Measurements from ENCODE around the gene NAB1.

Gene NAB1

DNA sequence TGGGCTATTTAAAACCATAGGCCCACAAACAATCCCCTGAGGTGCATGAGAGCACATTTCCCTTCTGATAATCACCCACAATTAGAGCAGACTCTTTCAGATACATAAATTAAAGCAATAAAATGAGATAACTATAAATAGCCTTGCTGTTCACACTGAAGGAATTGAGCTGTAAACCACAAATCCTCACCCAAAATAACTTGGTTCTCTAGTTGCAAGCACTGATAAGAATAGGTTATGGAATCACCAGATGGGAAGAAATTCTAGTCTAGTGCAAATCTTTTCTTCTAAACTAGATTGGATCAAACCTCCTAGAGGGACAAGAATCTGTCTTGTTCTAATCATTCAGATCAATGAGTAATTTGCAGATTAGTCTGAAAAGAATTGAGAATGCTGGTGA, 64.6 kb downstream of the NAB1 start:
- DNase-seq (ENCODE audit: low read depth), result no peak

DNA sequence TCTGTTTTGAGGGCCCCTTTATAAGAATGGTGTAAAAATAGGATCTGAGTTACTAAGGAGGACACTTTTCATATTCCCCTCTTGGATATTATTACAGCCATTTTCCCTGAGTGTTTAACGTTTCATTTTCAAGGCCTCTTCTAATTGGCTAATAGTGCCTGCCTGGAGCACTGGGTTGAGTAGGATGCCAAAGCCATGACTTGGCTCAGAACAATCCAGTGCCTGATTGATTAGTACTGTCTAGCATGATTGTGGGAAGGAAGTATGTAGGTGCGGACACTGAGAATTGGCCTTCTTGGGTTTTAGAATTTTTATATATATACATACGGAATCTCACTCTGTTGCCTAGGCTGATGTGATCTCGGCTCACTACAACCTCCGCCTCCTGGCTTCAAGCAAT, 66.1 kb downstream of the NAB1 start:
- no peak for DNase-seq (ENCODE audit: low read depth)

DNA sequence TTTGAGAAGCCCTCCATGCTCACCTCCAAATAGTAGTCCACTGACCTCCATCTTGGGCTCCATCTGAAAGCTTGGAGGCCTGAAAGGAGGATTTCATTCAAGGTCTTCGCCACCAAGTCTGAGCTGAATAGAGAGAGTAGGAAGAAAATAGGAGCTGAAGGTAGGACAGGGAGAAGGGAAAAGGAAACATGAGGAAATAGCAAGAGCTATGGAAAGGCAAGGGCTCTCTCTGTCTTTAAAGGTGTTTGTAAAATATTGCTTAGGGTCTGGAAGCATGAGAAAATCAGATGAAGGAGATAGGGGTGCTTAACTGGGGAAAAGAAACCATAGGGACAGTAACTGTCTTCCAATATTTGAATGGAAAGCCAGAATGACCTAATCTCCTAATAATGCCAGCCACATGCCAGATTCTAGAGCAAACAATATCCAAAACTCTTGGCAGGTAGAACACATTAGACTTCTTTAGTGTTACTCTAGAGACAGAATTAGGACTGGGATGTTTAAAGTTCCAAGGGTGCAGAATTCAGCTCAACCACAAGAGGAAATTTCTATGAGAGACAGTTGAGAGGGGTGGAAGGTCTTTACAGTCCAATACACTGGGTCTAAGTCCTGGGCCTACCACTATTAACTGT, 67.4 kb downstream of the NAB1 start:
- DNase-seq (ENCODE audit: low read depth), result no peak

DNA sequence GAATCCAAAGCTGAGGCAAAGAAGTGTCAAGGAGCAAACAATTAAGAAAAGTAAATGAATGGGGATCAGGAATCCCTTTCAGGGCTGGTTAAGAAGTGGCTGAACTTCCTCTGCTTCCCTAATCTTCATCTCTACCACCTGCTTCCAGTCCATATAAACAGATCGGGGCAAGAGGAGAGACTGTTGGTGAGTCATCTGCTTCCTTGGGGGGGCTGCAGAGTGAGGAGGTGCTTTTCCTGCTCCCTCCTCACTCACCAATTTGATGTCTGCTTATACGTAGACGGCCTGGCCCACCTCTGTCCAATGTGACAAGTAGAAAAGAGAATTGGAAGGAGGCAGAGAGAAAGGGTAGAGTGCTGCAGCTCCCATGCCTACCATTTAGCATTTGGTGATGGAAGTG, 68.4 kb downstream of the NAB1 start:
- no peak for DNase-seq (ENCODE audit: low read depth)

DNA sequence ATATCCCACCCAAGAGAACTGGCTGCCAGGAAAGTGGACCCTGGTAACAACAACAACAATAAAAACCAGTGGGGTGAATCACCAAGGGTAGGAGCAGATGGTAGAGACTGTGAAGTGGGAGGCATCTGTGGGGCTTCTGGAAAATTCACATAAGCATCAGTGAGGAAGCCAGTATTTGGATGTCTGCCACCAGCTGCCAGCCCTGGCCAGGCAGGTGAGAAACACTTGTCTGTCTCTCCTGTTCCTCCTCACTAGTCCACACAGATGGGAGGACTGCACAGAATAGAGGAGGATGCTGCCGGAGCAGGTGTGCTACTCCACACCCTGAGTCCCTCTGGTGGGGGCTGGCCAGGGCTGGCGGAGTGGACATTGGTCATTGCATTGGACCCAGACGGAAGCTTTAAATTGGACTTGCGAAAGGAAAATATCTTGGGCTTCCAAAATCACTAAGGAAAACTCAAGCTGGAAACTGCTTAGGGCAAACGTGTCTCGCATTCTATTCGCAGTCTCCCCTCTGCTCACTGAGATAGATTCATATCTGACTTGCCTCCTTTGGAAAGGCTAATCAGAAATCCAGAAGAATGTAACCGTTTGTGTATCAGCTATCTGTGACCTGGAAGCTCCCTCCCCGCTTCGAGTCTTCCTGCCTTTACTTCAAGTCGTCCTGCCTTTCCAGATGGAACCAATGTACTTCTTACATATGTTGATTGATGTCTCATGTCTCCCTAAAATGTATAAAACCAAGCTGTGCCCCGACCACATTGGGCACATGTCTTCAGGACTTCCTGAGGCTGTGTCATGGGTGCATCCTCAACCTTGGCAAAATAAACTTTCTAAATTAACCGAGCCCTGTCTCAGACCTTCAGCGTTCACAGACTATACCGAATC, 69.1 kb downstream of the NAB1 start:
- DNase-seq (ENCODE audit: low read depth), result no peak

DNA sequence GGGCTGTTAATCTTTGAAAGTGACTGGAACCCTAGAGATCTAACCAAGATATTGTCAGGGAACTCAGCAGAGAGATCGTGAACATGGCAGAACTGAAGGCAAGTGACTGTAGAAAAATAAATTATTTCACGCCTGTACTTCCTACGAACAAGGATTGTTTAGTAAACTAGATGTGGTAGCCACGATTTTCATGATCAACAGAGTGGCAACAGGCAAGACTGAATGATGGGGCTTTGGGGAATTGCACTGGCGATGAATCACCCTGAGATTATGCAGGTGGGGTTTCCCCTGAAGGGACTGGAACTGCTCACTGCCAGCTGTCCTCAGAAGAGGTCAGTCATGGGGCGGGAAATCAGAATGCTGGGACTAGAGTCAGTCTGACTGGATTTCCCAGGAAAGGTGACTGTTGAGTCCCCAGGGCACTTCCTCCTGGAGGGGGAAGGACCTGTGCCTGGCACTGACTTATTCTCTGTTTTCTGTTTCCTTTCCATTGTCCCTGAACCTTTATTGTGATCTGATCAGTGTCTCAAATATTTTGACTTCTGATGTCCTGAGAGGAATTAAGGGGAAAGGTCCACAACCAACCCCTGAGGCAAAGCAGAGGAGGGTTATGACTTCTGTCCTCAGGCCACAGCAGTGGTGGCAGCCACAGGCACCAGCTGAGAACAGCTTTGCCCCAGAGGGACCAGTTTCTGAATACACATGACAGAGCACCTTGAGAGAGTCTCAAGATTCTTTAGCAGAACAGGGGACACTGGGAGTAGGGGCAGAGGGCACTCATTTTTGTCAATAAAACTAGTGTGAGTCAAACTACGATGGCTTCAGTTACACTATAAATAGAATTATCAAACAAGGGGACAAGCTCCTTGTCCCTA, 70.0 kb downstream of the NAB1 start:
- DNase-seq (ENCODE audit: low read depth), result no peak

DNA sequence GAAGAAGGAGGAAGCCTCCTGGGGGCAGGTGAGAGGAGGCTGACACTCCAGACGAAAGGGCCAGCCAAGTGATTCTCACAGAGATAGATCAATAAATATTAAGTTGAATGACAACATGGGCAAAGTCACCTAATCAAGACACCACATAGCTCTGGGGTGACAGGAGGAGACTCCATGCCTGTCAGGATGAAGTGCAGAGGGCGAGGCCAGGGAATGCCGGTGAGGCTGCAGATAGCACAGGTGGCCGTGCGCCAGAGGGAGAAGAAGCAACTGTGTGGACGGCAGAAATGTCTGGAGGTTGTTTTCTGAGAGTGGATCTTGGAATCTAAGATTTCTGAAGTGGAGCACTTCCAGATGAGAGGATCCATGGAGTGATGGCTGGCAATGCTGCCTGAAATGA, 71.4 kb downstream of the NAB1 start:
- no peak for DNase-seq (ENCODE audit: low read depth)

DNA sequence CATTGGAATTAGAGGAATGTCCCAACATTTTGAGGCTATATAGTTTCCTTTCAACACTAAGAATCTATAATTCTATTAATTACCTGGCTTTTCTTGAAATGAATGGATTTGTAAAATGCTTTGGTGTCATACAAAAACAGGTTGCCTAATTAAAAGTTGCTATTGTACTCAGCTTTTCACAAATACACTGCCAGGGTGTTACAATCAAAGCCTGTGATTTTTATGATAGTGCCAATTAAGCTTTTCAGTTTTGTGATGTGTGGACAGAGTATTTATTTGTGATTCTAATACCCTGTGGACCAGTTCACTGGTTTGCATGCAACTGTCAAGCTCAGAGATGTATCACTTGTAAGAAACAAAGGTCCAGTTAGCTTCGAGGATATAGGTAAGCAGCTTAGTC, 71.8 kb downstream of the NAB1 start:
- DNase-seq (ENCODE audit: low read depth), result no peak

DNA sequence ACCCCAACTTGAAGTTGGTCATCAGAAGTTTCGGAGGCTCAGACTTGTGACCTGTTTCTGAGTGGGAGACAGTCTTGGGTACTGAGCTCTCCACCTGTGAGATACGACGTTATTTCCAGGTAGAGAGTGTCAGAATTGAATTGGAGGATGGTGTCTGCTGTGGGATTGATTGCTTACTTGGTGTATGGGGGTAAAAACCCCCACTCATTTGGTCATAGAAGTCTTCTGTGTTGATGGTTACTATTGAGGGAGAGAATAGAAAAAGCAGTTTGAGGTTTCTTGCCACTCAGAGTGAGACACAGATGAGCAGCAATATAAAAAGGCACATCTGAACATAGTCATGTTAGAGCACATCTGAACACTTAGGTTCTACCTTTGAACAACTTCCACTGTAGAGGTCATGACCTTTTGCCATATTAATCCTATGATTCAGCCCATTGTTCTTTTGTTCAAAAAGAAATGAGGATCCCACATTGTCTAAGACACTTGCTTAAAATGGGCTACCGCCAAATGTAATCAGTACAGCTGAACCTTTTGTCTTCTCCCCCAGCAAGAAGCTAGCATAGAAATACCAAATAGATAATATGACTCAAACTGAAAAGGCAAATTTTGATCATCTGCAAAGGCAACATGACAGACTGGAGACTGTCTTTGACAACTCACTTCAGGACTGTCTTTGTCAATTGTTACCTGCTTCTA, 73.3 kb downstream of the NAB1 start:
- no peak for DNase-seq (ENCODE audit: low read depth)

DNA sequence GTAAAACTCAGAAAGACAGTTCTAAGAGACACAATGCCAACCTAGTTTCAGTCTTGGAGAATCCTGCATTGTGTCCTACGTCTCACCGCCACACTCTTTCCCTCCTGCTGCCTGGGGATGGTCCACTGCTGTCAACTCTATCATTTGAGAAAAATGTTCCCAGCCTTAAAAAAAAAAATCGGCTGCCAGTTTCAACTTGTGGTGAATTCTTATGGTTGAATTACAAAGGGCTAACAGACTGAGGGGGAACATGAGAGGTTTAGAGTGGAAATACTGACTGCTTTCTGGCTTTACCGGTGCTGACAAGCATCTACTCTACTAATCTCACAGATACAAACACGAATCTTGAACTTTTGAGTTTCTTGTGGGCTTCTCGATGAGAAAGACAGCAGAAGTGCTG, 74.0 kb downstream of the NAB1 start:
- DNase-seq (ENCODE audit: low read depth), result no peak

DNA sequence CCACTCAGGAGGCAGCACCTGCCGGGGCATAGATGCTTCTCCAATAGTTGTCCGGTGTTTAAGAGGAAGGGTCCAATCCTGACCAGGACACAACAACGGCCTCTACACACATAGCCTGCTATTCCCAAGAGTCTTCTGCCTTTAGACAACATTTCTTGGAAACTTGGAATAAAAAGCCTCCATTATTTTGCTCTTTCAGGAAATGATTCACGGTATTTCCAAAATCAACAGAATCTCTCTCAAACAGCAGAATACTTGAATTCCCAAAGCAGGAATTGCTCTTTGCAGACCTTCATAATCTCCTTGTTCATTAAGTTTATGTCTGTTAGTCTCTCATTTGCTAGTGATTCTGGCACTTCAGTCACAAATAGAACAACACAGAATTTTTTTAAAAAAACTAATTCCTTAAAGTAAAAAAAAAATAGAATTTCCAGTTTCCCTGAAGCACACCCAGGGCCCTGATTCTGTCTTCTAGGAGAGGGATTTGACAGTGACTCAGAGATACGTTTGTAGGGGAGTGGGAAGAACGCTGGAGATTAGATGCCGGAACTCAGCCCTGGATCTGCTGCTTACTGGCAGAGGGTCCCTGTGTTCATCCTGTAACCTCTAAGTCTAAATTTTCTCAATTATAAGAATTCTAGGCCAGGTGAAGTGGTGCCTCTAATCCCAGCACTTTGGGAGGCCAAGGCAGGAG, 74.7 kb downstream of the NAB1 start:
- no peak for DNase-seq (ENCODE audit: low read depth)

DNA sequence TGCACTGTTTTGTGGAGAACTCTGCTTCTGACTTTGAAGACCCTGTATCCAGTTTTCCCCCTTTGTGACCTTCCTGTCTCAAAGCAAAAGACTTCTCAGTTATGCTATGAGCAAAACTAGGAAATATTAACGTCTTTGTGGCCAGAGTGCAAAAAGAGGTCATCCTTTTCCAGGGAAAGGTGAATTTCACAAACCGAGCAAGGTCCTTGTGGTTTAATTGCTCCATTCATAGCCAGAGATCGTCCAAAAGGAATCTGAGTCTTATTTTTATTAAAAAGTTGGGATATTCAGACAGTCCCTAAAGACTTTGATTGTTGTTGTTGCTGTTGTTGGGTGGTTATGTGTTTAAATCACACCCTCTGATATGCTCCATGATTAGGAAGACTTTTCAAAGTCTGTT, 77.4 kb downstream of the NAB1 start:
- DNase-seq (ENCODE audit: low read depth), result no peak

DNA sequence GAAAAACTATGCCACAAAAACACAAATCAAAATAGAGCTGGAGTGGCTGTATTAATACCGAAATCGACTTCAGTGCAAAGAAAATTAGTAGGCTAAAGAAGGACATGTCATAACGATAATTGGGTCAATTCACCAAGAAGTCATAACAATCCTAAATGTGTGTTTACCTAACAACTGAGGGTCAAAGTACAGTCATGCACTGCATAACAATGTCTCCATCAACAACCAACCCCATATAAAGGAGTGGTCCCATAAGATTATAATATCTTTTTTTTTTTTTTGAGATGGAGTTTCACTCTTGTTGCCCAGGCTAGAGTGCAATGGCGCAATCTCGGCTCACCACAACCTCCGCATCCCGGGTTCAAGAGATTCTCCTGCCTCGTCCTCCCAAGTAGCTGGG, 87.5 kb downstream of the NAB1 start:
- DNase-seq (ENCODE audit: low read depth), result no peak

DNA sequence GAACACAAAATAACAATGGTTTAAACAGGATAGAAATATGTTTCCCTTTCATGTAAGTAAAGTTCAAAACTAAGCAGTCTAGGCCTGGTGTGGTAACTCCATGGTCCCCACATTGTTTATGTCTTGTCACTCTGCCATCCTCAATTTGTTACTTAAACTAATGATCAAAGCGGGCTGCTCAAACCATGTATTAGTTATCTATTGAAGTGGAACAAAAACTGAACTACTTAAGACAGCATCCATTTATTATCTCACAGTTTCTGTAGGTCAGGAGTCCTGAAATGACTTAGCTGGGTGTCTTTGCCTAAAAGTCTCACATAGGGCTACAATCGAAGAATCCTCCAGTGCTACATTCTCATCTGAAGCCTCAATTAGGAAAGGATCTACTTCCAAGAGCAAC, 91.6 kb downstream of the NAB1 start:
- DNase-seq (ENCODE audit: low read depth), result no peak
